Lower lobe of right lung (tissue), 2 donors: ENCODE data around the gene PHF21A. TPM values are rescaled to one million over a fixed set of nuclear protein-coding genes. Genes with fewer than 3 reads are reported as not detected.

Source experiments
- ATAC-seq, 2 donors: fragments of 200-7000 bp; cut with Tn5 transposase; one replicate each; pipeline ENCODE4 v1.9.1; 2020 to 2022; ENCODE audit warnings: mild to moderate bottlenecking in 2 of 2, moderate library complexity in 2 of 2
- DNase-seq: peaks from one replicate; pipeline ENCODE4 v3.0.0-alpha.2; 2020
- H3K27ac ChIP-seq: fragments of 200-600 bp; one replicate; pipeline ENCODE4 v1.8.0; 2022
- H3K27me3 ChIP-seq: fragments of 200-600 bp; one replicate; pipeline ENCODE4 v1.8.0; 2022; ENCODE audit warnings: low read depth
- H3K36me3 ChIP-seq: fragments of 200-600 bp; one replicate; pipeline ENCODE4 v1.8.0; 2022; ENCODE audit warnings: mild to moderate bottlenecking
- H3K4me1 ChIP-seq: fragments of 200-600 bp; one replicate; pipeline ENCODE4 v1.8.0; 2022
- H3K4me3 ChIP-seq: fragments of 200-600 bp; one replicate; pipeline ENCODE4 v1.8.0; 2022; ENCODE audit warnings: mild to moderate bottlenecking
- H3K9me3 ChIP-seq: fragments of 200-600 bp; one replicate; pipeline ENCODE4 v1.8.0; 2022
- CTCF ChIP-seq: fragments of 200-600 bp; IDR thresholded peaks from one replicate; pipeline ENCODE4 v1.8.0; 2022; ENCODE audit warnings: antibody characterized with exemption, mild to moderate bottlenecking
- intact Hi-C: fragments of 100-400 bp; cut with DNase I; formaldehyde crosslinking; loops from one replicate; pipeline ENCODE4 v1.11.0; 2022
- total RNA-seq: library from RNA; stranded (reverse); fragmentation: NEBNext Ultra II Directional; extraction: Animal tissue kit (Norgen Biotek cat#: 25700); gene quantifications from one replicate; pipeline ENCODE4 v1.2.1, GENCODE V29; 2021
- donor health status: DM: no; HTN: yes; CAD: no; lungs with severe emphysema.

PHF21A gene
- total RNA-seq, 1 donor from 2014 or later, result 48.4 TPM

GRCh38 chr11:45918331-45918941 is 202.8 kb downstream of the PHF21A start:
- peak; percentile 75 to 82 for ATAC-seq
- peak; percentile 90 for DNase-seq

GRCh38 chr11:45917623-45918330 is 203.5 kb downstream of the PHF21A start, which contains the start of gene PEX16:
TSS of gene PEX16 (minus strand) at chr11:45917877. CDS start at chr11:45917811, 66 bp downstream.
- ATAC-seq, result peak; percentile 88 to 91
- Histone ChIP-seq H3K27ac (peak within 1 kb of the TSS; percentile 95), H3K4me1 (peaks cover 46% of the 10 kb centered on the region), H3K9me3 (no peaks in the 10 kb centered on the region), H3K36me3 (peaks cover 34% of the 10 kb centered on the region), H3K27me3 (peaks cover 13% of the 10 kb centered on the region), H3K4me3 (peak within 1 kb of the TSS; percentile 100)
- peak; percentile 99 for DNase-seq
- intact Hi-C loops, result no loop called here
- no peak for TF ChIP-seq CTCF

More at GRCh38 chr11:45918331-45918941, 202.8 kb downstream of the PHF21A start:
- no peak for TF ChIP-seq CTCF
- Histone ChIP-seq H3K27ac (peak overlapping the region; percentile 95), H3K27me3 (peaks cover 20% of the 10 kb centered on the region), H3K36me3 (peaks cover 27% of the 10 kb centered on the region), H3K4me1 (peaks cover 52% of the 10 kb centered on the region), H3K9me3 (no peaks in the 10 kb centered on the region), H3K4me3 (peak overlapping the region; percentile 100)
- intact Hi-C loops, result no loop called here

GRCh38 chr11:45917286-45917622 is 204.0 kb downstream of the PHF21A start:
- H3K27me3 ChIP-seq, result peaks cover 8% of the 10 kb centered on the region
- H3K4me3 ChIP-seq, result peak overlapping the region; percentile 100
- no peak for ATAC-seq
- H3K36me3 ChIP-seq, result peaks cover 39% of the 10 kb centered on the region
- intact Hi-C loops, result no loop called here
- H3K27ac ChIP-seq, result peak overlapping the region; percentile 95
- no peaks in the 10 kb centered on the region for H3K9me3 ChIP-seq
- TF ChIP-seq CTCF, result no peak
- H3K4me1 ChIP-seq, result peaks cover 43% of the 10 kb centered on the region
- no peak for DNase-seq

- H3K4me1 ChIP-seq, result peaks cover 30% of the 10 kb centered on the region
- peaks cover 57% of the 10 kb centered on the region for H3K36me3 ChIP-seq
- no peak for TF ChIP-seq CTCF
- no peak overlapping the region for H3K27ac ChIP-seq
- H3K4me3 ChIP-seq, result no peak overlapping the region
- H3K9me3 ChIP-seq, result no peaks in the 10 kb centered on the region
- DNase-seq, result no peak
- H3K27me3 ChIP-seq, result no peaks in the 10 kb centered on the region
- intact Hi-C loops, result no loop called here
- ATAC-seq, result no peak
These were observed 205.8 kb downstream of the PHF21A start for GRCh38 chr11:45915446-45915845.

- Histone ChIP-seq H3K27ac (no peak overlapping the region), H3K27me3 (no peaks in the 10 kb centered on the region), H3K4me3 (no peak overlapping the region), H3K4me1 (peaks cover 21% of the 10 kb centered on the region), H3K36me3 (peaks cover 71% of the 10 kb centered on the region), H3K9me3 (no peaks in the 10 kb centered on the region)
- intact Hi-C loops, result no loop called here
- ATAC-seq (no peak), DNase-seq (no peak)
- no peak for TF ChIP-seq CTCF
These were observed 207.2 kb downstream of the PHF21A start for GRCh38 chr11:45913942-45914635.
